Activated naive CD4-positive, alpha-beta T cell treated with anti-CD3 and anti-CD28 coated beads, Interleukin-2, amount 50 U/mL, for 24 hours (primary cell): Measurements from ENCODE around the gene MGMT.

Source experiments
- H3K27ac Mint-ChIP-seq: one replicate; pipeline ENCODE4 v1.8.0; 2021; ENCODE audit warnings: mild to moderate bottlenecking, mixed read lengths
- H3K27me3 Mint-ChIP-seq: one replicate; pipeline ENCODE4 v1.8.0; 2021; ENCODE audit warnings: mixed read lengths
- H3K36me3 Mint-ChIP-seq: one replicate; pipeline ENCODE4 v1.8.0; 2021; ENCODE audit warnings: mixed read lengths
- H3K4me1 Mint-ChIP-seq: one replicate; pipeline ENCODE4 v1.8.0; 2021; ENCODE audit warnings: mixed read lengths
- H3K4me3 Mint-ChIP-seq: one replicate; pipeline ENCODE4 v1.8.0; 2021; ENCODE audit warnings: mild to moderate bottlenecking, mixed read lengths
- H3K9me3 Mint-ChIP-seq: one replicate; pipeline ENCODE4 v1.8.0; 2021; ENCODE audit warnings: mixed read lengths

Gene MGMT

DNA sequence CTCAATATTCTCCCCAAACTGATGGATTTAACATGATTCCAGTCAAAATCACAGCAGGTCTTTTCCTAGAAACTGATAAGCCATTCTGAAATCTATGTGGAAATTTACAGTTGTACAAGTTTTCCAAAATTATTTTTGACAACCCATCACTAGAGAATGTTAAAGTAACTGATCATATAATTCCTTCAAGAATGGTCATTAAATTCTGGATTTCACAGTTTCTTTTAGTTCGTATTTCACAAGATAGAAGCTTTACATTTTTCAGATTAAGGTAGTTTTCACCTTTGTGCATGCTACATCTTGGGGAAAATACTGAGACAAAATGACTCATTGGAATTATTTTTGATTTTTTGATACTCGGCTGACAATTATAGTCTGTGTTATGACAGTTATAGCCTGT lies 174.3 kb downstream of the MGMT start:
- Mint-ChIP-seq H3K27ac (no peak overlapping the region), H3K36me3 (peaks cover 15% of the 10 kb centered on the region), H3K4me3 (no peak overlapping the region), H3K9me3 (peaks cover 5% of the 10 kb centered on the region), H3K27me3 (no peaks in the 10 kb centered on the region), H3K4me1 (no peaks in the 10 kb centered on the region)

DNA sequence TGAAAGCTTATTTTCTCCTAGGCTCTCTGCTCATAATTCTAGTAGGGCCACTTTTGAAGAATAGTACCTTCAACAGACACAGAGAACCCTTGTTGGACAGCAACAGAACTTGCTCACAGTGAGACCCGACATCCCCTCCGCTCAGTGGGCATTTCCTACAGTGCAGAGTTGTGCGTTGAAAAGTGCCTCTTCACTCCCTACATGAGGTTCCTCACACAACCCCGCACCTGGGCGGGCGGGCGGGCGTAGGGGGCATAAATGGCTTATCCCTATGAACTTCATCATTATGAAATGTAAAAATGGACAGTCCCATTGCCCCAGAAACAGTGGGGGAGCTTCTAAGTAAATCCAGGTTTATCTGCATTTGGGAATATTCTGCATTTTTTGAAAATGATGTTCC lies 174.9 kb downstream of the MGMT start:
- Mint-ChIP-seq H3K27ac (no peak overlapping the region), H3K36me3 (peaks cover 13% of the 10 kb centered on the region), H3K9me3 (peaks cover 5% of the 10 kb centered on the region), H3K4me3 (no peak overlapping the region), H3K27me3 (no peaks in the 10 kb centered on the region), H3K4me1 (no peaks in the 10 kb centered on the region)

DNA sequence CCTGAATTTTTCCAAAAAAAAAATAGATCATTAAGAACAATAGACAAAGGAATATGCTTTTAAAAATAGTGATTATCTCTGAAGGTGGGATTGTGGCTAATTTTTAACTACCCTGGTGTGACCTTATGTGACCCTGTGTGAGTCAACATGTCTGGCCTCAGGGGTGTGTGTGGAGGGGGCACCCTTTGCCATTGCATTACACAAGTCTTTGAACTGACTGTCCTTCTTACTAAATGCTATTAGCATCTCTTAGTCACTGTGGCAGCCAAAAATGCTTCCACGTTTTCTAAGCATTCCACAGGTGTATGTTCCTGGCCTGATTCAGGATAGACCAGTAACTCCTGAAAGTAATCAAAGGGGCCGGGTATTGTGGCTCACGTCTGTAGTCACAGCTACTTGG lies 175.4 kb downstream of the MGMT start:
- Mint-ChIP-seq H3K9me3 (peaks cover 5% of the 10 kb centered on the region), H3K4me3 (no peak overlapping the region), H3K4me1 (no peaks in the 10 kb centered on the region), H3K27me3 (no peaks in the 10 kb centered on the region), H3K27ac (no peak overlapping the region), H3K36me3 (peaks cover 16% of the 10 kb centered on the region)

DNA sequence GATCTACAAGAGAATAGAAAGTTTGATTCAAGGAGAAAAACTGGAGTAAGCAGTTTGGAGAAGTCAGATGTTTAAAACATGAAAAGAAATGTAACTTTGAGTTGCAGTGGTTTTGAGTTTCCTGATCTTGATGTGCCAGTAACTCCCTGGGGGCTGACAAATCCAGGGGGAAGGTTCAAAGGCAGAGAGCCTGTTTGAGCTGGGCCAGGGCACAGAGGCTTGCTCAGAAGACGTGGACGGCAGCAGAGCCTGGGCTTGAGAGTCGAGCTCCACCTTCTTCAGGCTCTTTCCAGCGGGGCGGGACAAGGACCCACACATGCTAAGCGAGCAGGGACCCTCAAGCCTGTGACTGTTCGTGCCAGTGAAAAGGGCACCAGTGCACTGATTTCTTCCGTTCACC lies 176.2 kb downstream of the MGMT start:
- peaks cover 14% of the 10 kb centered on the region for H3K36me3 Mint-ChIP-seq
- no peaks in the 10 kb centered on the region for H3K4me1 Mint-ChIP-seq
- H3K9me3 Mint-ChIP-seq, result peaks cover 5% of the 10 kb centered on the region
- H3K27ac Mint-ChIP-seq, result no peak overlapping the region
- no peak overlapping the region for H3K4me3 Mint-ChIP-seq
- H3K27me3 Mint-ChIP-seq, result no peaks in the 10 kb centered on the region

DNA sequence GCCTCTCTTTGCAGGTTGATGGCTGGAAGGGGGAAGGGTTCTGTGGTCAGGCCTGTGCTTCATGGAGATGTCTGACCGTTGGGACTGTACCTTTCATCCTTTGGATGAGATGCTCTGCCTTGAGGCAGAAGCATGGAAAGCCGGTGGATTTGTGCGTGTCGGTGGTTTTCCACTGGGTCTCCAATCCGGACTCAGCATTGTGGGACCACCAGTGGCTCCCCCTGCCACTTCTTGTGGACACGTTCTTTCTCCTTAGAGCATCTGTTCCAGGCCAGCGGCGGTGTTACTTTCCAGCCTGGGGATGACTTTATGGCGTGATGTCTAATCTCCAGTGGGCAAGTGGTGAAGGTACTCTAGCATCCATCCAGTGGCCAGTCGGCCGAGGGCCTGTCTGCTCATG lies 178.4 kb downstream of the MGMT start:
- Mint-ChIP-seq H3K27me3 (no peaks in the 10 kb centered on the region), H3K36me3 (peaks cover 11% of the 10 kb centered on the region), H3K4me1 (no peaks in the 10 kb centered on the region), H3K9me3 (no peaks in the 10 kb centered on the region), H3K4me3 (no peak overlapping the region), H3K27ac (no peak overlapping the region)

DNA sequence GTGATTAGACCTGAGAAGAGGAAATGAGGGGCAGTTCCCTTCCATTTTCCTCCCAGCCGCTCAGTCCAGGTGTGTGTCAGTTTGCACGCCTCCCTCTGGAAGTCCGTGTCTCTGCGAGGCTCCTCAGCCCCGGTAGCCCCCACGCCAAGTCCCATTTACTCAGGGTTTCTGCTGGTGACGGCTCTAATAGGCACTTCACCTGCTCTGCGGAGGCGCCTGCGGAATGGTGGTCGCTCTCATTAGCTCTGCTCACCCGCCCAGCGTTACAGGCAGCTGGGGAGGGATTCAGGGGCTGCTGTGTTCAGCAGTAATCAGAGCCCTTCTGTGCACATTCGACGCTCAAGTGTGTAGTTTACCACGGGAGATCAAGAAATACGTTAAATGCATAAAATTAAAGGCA lies 179.9 kb downstream of the MGMT start:
- Mint-ChIP-seq H3K27me3 (no peaks in the 10 kb centered on the region), H3K4me3 (no peak overlapping the region), H3K4me1 (no peaks in the 10 kb centered on the region), H3K27ac (no peak overlapping the region), H3K36me3 (peaks cover 11% of the 10 kb centered on the region), H3K9me3 (no peaks in the 10 kb centered on the region)

DNA sequence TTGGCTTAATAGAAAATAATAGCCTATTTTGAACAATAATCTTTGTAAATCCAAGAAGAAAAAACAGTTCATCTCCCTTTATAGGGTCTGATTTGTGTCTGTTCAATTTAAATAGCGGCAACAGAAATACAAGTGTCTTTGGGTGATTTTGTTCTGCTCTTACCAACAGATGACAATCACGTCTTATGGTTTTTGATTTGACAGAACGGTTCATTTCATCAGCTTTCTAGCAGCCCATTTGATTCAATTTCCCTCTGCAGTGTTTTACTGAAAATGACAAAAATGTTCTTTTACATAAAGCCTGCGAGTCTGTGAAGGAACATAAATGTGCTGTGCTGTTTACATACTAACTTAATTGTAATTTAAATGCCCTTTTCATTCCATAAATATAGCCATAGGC lies 180.5 kb downstream of the MGMT start:
- H3K27me3 Mint-ChIP-seq, result no peaks in the 10 kb centered on the region
- no peak overlapping the region for H3K27ac Mint-ChIP-seq
- H3K4me3 Mint-ChIP-seq, result no peak overlapping the region
- no peaks in the 10 kb centered on the region for H3K9me3 Mint-ChIP-seq
- H3K36me3 Mint-ChIP-seq, result peaks cover 11% of the 10 kb centered on the region
- no peaks in the 10 kb centered on the region for H3K4me1 Mint-ChIP-seq

DNA sequence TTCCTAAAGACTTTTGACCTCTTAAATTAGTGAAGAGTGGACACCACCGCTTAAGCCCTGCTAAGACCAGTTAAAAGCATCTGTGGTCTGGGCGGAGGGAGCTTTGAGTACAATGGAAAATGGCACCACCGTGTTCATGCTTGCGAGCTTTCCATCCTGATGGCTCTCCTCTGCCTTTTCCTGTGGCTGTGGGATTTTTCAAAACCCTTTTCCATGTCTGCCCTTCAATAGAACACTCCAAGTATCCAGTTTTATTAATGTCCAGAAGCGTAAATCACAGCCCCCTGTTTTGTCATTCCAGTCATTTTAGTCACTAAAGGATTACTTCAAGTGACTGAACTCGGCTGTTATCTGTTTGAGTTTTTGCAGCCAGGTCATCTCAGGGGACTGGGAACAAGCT lies 181.8 kb downstream of the MGMT start:
- Mint-ChIP-seq H3K27me3 (no peaks in the 10 kb centered on the region), H3K36me3 (peaks cover 11% of the 10 kb centered on the region), H3K9me3 (no peaks in the 10 kb centered on the region), H3K4me1 (no peaks in the 10 kb centered on the region), H3K4me3 (no peak overlapping the region), H3K27ac (no peak overlapping the region)

DNA sequence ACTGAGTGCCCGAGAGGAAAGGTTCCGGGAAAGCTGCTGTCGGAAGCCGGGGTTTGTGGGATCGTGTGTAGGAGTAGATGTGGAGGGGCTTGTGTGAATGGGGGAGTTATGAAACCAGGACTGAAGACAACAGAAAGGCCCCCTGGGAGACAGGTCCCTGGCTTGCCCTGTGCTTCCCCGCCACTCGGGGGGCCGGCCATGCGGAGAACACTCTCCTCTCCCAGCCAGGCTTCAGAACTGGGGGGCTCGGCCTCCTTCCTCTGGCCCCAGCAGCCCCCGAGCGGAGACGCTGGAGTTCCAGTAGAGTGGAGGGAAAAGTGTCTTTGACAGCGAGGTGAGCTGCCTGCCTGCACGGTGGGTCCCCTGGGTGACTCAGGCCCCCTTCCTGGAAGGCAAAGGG lies 185.0 kb downstream of the MGMT start:
- Mint-ChIP-seq H3K9me3 (no peaks in the 10 kb centered on the region), H3K27me3 (no peaks in the 10 kb centered on the region), H3K4me1 (no peaks in the 10 kb centered on the region), H3K4me3 (no peak overlapping the region), H3K36me3 (peaks cover 9% of the 10 kb centered on the region), H3K27ac (no peak overlapping the region)

DNA sequence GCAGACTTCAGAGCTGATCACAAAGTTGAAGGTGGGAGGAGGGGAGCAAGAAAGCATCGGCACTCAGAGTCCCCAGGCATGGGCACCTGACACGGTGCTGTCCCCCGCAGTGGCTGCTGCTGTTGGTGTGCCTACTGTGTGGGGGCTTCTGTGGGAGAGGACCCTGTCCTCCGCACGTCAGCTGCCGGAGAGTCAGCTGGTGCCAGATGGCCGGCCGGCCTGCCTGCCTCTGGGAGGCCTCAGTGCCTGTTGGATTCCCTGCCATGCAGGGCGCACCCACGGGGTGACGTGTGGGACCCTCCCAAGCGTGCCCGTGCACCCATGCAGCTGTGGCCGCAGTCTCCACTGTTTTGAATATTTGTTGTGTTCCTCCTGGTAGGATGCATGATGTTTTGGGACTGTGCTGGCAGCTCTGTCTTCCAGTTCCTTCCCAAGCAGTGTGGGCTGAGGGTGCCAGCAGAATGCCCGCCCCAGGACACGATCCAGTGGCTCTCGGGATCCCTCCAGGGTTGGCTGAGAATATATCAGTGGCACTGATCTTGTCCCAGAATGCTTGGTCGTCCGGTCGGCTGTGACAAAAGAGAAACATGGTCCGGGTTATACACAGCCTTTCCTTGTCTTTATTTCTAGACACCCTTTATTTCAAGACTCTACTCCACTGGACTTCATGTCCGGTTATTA lies 185.6 kb downstream of the MGMT start:
- no peaks in the 10 kb centered on the region for H3K4me1 Mint-ChIP-seq
- no peaks in the 10 kb centered on the region for H3K9me3 Mint-ChIP-seq
- H3K36me3 Mint-ChIP-seq, result peaks cover 6% of the 10 kb centered on the region
- H3K27ac Mint-ChIP-seq, result no peak overlapping the region
- H3K4me3 Mint-ChIP-seq, result no peak overlapping the region
- no peaks in the 10 kb centered on the region for H3K27me3 Mint-ChIP-seq

DNA sequence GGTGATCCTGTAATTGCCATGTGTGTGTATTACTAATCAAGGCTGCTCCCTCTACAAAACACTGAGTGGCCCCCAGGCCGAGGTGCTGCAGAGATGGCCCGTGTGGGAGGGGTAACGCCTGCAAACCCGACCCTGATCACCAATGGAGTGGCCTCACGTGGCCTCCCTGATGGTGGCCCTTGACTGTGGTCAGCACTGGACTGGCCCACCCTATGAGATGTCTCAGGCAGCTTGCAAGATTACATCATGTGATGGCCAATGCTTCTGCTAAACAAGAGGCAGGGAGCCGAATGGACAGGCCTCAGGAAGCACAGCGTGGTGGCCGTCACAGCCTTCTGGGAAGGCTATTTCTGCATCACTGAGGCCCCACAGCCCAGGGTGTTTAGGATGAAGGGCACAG lies 186.4 kb downstream of the MGMT start:
- Mint-ChIP-seq H3K4me1 (no peaks in the 10 kb centered on the region), H3K27me3 (no peaks in the 10 kb centered on the region), H3K4me3 (no peak overlapping the region), H3K36me3 (peaks cover 10% of the 10 kb centered on the region), H3K9me3 (no peaks in the 10 kb centered on the region), H3K27ac (no peak overlapping the region)

DNA sequence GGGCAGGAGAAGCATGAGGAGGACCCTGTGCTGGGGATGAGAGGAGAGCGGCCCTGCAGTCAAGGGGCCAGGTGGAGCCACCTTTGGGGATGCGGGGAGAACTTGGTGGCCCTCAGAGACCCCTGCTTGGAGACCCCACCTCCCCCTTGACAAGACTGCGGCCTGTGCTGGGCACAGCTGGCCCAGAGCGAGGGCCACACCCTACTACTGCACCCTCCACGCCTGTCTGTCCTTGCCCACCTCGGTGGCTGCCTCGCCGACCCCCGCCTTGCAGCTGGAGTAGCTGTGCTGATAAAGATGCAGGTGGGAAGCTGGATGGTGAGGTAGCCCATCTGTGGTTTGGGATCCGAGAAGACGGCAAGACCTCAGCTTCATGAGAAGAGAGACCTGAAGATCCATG lies 186.8 kb downstream of the MGMT start:
- Mint-ChIP-seq H3K9me3 (no peaks in the 10 kb centered on the region), H3K36me3 (peaks cover 10% of the 10 kb centered on the region), H3K4me1 (no peaks in the 10 kb centered on the region), H3K27ac (no peak overlapping the region), H3K27me3 (no peaks in the 10 kb centered on the region), H3K4me3 (no peak overlapping the region)

DNA sequence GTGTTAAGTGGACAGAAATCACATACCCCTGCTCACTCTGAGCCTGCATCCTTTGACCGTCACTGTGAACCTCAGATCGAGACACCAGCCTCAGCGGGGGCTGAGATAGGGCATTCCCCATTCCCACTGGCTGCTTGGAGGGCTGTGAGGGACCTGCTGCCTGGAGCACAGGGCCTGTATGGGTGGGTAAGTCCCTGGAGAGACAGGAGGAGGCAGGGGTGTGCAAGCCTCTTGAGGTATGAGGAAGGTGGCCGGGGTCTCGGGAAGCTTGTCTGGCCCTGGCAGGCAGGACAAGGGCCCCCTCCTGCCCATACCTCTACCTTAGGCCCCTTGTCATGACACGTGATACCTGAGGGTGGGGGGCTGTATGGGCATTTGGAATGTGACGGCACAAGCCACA lies 187.4 kb downstream of the MGMT start:
- no peaks in the 10 kb centered on the region for H3K27me3 Mint-ChIP-seq
- H3K36me3 Mint-ChIP-seq, result peaks cover 8% of the 10 kb centered on the region
- H3K4me1 Mint-ChIP-seq, result no peaks in the 10 kb centered on the region
- H3K27ac Mint-ChIP-seq, result no peak overlapping the region
- peaks cover 3% of the 10 kb centered on the region for H3K9me3 Mint-ChIP-seq
- no peak overlapping the region for H3K4me3 Mint-ChIP-seq

DNA sequence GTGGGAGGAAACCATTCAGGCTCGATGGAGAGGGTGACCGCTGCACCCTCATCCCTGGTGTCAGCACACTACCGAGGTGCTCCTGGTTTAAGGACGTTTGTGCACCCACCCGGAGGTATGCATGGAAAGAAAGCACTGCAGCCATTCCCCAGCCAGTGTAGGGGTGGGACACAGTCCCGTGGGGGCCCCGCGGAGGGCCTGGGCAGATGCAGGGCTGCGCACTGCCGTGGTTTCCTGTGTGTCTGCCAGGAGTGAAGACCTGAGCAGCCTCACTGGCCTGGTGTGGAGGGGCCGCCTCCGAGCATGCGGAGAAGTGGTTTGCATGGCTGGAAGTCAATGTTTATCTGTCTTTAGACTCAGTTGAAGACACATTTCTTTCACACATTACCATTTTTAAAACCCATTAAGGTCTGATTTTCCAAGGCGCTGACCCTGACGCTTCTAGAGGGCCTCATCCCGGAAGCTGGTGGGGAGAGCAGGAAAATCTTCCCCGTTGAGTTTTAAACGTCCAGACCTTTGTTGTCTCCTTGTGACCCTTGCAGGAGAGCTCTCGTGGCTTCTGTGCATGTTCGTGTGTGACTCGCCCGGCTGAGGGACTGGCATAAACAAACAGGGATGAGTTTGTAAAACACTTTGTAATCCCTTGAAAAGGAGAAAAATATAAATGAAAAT lies 188.1 kb downstream of the MGMT start:
- Mint-ChIP-seq H3K9me3 (peaks cover 8% of the 10 kb centered on the region), H3K36me3 (peaks cover 8% of the 10 kb centered on the region), H3K27ac (no peak overlapping the region), H3K4me1 (no peaks in the 10 kb centered on the region), H3K4me3 (no peak overlapping the region), H3K27me3 (no peaks in the 10 kb centered on the region)

DNA sequence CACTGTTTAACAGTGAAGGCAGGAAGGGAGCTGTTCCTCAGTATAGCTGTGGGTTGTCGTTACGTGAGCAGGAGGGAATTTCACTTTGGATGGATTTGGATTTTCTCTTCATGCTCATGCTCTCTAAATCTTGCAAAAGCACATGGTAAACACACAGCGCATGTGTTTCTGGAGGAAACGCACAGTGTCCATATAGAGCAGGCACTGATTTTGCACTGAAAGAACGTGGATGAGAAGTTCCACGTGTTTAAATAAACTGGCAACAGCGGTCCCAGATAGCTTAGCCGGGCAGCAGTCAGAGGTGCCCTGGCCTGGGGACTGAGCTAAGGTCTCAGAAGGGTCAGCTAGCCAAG lies 188.6 kb downstream of the MGMT start:
- Mint-ChIP-seq H3K4me1 (no peaks in the 10 kb centered on the region), H3K27ac (no peak overlapping the region)

DNA sequence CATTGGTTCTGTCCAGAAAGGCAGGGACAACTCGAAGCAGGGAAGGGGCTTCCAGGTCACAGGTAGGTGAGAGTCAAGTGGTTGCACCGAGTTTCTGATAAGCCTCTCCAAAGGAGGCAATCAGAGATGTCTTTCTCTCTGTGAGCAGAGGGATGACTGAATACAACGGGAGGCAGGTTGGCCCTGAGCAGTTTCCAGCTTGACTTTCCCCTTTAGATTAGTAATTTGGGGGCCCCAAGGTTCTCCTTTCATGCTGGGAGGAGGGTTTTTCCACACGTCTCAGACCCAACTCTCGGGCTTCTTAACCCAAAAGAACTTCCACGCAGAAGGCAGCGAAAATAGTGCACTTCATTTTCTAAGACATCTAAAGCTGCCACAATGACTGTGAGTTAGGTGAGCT lies 189.6 kb downstream of the MGMT start:
- no peak overlapping the region for H3K4me3 Mint-ChIP-seq
- peaks cover 14% of the 10 kb centered on the region for H3K36me3 Mint-ChIP-seq
- H3K27me3 Mint-ChIP-seq, result no peaks in the 10 kb centered on the region
- H3K9me3 Mint-ChIP-seq, result peaks cover 9% of the 10 kb centered on the region
- H3K27ac Mint-ChIP-seq, result no peak overlapping the region
- H3K4me1 Mint-ChIP-seq, result no peaks in the 10 kb centered on the region

More for the DNA sequence above, 188.6 kb downstream of the MGMT start:
- Mint-ChIP-seq H3K36me3 (peaks cover 8% of the 10 kb centered on the region), H3K27me3 (no peaks in the 10 kb centered on the region), H3K4me3 (no peak overlapping the region), H3K9me3 (peaks cover 9% of the 10 kb centered on the region)
